Keratinocyte (primary cell): ENCODE results near the gene DLG2. TPM values are rescaled to one million over a fixed set of nuclear protein-coding genes. Genes with fewer than 3 reads are reported as not detected.

ENCODE experiments used
- DNase-seq: peaks from one replicate; pipeline ENCODE4 v3.0.0-alpha.2; 2011; ENCODE audit warnings: low read depth, missing footprints, low spot score
- FAIRE-seq: peaks from 2 replicates; lab custom pipeline; 2011; peaks lifted over from hg19 to GRCh38; lab: Jason Lieb, UNC
- H2AFZ ChIP-seq: 2 replicates; pipeline ENCODE4 v1.6.0; 2012; ENCODE audit warnings: low read length, control low read depth, inconsistent platforms; ENCODE audit not compliant: control insufficient read depth
- H3K27ac ChIP-seq: 2 replicates; pipeline ENCODE4 v1.5.1; 2011; ENCODE audit warnings: low read length; ENCODE audit not compliant: control insufficient read depth, insufficient read depth
- H3K27me3 ChIP-seq: 3 replicates; pipeline ENCODE4 v1.6.0; 2011; ENCODE audit warnings: low read length; ENCODE audit not compliant: control insufficient read depth, insufficient read depth; ENCODE audit errors: extremely low read depth
- H3K36me3 ChIP-seq, 2 experiments: 2 replicates in 1 of 2; 3 replicates in 1 of 2; pipeline ENCODE4 v1.5.1; 2011; ENCODE audit warnings: low read length in 2 of 2, mild to moderate bottlenecking in 1 of 2; ENCODE audit not compliant: control insufficient read depth in 2 of 2, insufficient read depth in 2 of 2; ENCODE audit errors: extremely low read depth in 1 of 2
- H3K4me1 ChIP-seq: 3 replicates; pipeline ENCODE4 v1.5.1; 2011; ENCODE audit warnings: low read length; ENCODE audit not compliant: control insufficient read depth, insufficient read depth; ENCODE audit errors: extremely low read depth
- H3K4me2 ChIP-seq: 3 replicates; pipeline ENCODE4 v1.6.0; 2011; ENCODE audit warnings: low read depth, low read length; ENCODE audit not compliant: control insufficient read depth, insufficient read depth; ENCODE audit errors: extremely low read depth
- H3K4me3 ChIP-seq, 3 experiments: fragments of 200-600 bp in 1 of 3; sonication (generic) in 1 of 3; 2 replicates in 2 of 3; 3 replicates in 1 of 3; pipeline ENCODE4 v1.5.1; 2011 to 2016; ENCODE audit warnings: low read length in 3 of 3, mild to moderate bottlenecking in 3 of 3, control low read depth in 2 of 3, inconsistent platforms in 1 of 3, low read depth in 1 of 3, mixed read lengths in 1 of 3, mixed run types in 1 of 3, moderate library complexity in 1 of 3; ENCODE audit not compliant: control insufficient read depth in 2 of 3, insufficient read depth in 2 of 3; ENCODE audit errors: extremely low read depth in 1 of 3
- H3K79me2 ChIP-seq: 2 replicates; pipeline ENCODE4 v1.6.0; 2012; ENCODE audit warnings: low read length; ENCODE audit not compliant: control insufficient read depth, insufficient read depth
- H3K9ac ChIP-seq: 3 replicates; pipeline ENCODE4 v1.6.0; 2011; ENCODE audit warnings: low read length; ENCODE audit not compliant: control insufficient read depth, insufficient read depth; ENCODE audit errors: extremely low read depth
- H3K9me1 ChIP-seq: 3 replicates; pipeline ENCODE4 v1.6.0; 2011; ENCODE audit warnings: low read length; ENCODE audit not compliant: control insufficient read depth, insufficient read depth; ENCODE audit errors: extremely low read depth
- H3K9me3 ChIP-seq: 2 replicates; pipeline ENCODE4 v1.5.1; 2012; ENCODE audit warnings: low read depth, low read length; ENCODE audit not compliant: control insufficient read depth
- H4K20me1 ChIP-seq: 3 replicates; pipeline ENCODE4 v1.6.0; 2011; ENCODE audit warnings: low read length; ENCODE audit not compliant: control insufficient read depth, insufficient read depth; ENCODE audit errors: extremely low read depth
- CTCF ChIP-seq, 3 experiments: IDR thresholded peaks in 1 of 3; conservative IDR thresholded peaks in 1 of 3; optimal IDR thresholded peaks in 1 of 3; 2 replicates in 2 of 3; 3 replicates in 1 of 3; pipeline versions ENCODE3 to v1.5.1; 2011; ENCODE audit warnings: low read length in 3 of 3, mild to moderate bottlenecking in 3 of 3, moderate library complexity in 2 of 3, control low read depth in 1 of 3, inconsistent platforms in 1 of 3; ENCODE audit not compliant: insufficient read depth in 2 of 3; ENCODE audit errors: extremely low read depth in 1 of 3
- EZH2 ChIP-seq: IDR thresholded peaks from one replicate; pipeline ENCODE4 v1.6.1; 2012; ENCODE audit warnings: inconsistent platforms, mild to moderate bottlenecking, low read length, moderate library complexity
- dilution Hi-C: fragments of 300-500 bp; cut with MboI; formaldehyde crosslinking; loops from one replicate; pipeline ENCODE4 v1.7.0; 2020; ENCODE audit warnings: low sequenced_read_pairs; ENCODE audit not compliant: extremely low pct_ligation_motif_present
- polyA plus RNA-seq, 5 experiments: library from polyadenylated mRNA; depleted of rRNA in 3 of 5; stranded (reverse) in 3 of 5; stranded (forward) in 1 of 5; unstranded in 1 of 5; fragments of >200 nt; gene quantifications; 1 replicate in 1 of 5; 2 replicates in 3 of 5; 3 replicates in 1 of 5; pipeline versions ENCODE4 v1.2.1 to v1.2.3, GENCODE V29; 2011 to 2012; ENCODE audit warnings: missing spikeins in 2 of 5, low read depth in 1 of 5, low replicate concordance in 1 of 5

The DLG2 gene
- polyA plus RNA-seq, 1 donor (not counting 4 experiments of a cell fraction or from before 2014, with no cell fraction given) = 0.55 TPM

- dilution Hi-C loops = no loop called here
Measured at GRCh38 chr11:83538286-83538685, 2088.9 kb downstream of the DLG2 start.

DNA sequence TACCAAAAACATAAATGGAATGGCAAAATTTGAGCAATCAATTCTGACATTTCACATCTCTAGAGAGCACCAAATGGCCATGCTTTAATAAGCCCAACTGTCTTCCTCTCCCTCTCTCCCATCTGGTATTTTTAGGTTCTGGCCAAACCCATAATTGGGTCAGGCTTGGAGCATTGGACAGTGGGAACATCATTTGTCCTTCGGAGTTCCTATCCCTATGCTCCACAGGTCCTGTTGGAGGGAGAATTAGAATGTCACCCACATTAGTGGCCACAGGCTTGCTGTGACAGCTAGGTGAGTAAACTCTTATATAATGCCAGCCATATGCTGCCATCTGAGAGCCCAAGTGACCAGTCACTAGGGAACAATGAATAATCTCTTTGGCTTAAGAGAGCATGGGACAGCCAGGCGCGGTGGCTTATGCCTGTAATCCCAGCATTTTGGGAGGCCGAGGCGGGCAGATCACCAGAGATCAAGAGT, 2090.0 kb downstream of the DLG2 start:
- H2AFZ ChIP-seq = no peak overlapping the region
- H3K79me2 ChIP-seq = no peaks in the 10 kb centered on the region
- H3K27me3 ChIP-seq = no peaks in the 10 kb centered on the region
- TF ChIP-seq CTCF (optimal IDR thresholded peaks at IDR 0.05 in 1 of 3, IDR thresholded peaks at IDR 0.05 in 1 of 3, conservative IDR thresholded peaks at IDR 0.05 in 1 of 3; ENCODE audit: extremely low read depth in 1 of 3, insufficient read depth in 2 of 3, low read length in 3 of 3) (no peak), EZH2 (no peak)
- no peaks in the 10 kb centered on the region for H3K9me1 ChIP-seq
- H3K9me3 ChIP-seq = no peaks in the 10 kb centered on the region
- no peak for DNase-seq
- no peaks in the 10 kb centered on the region for H3K4me1 ChIP-seq
- H3K36me3 ChIP-seq = no peaks in the 10 kb centered on the region
- no peak overlapping the region for H3K4me2 ChIP-seq
- H3K4me3 ChIP-seq = no peak overlapping the region
- FAIRE-seq = no peak
- no peak overlapping the region for H3K9ac ChIP-seq
- dilution Hi-C loops = no loop called here
- no peaks in the 10 kb centered on the region for H4K20me1 ChIP-seq
- H3K27ac ChIP-seq = no peak overlapping the region

More at GRCh38 chr11:83538286-83538685, 2088.9 kb downstream of the DLG2 start:
- no peaks in the 10 kb centered on the region for H4K20me1 ChIP-seq
- no peaks in the 10 kb centered on the region for H3K36me3 ChIP-seq
- H3K4me3 ChIP-seq = no peak overlapping the region
- H3K4me2 ChIP-seq = no peak overlapping the region
- H2AFZ ChIP-seq = no peak overlapping the region
- no peak overlapping the region for H3K27ac ChIP-seq
- H3K9me3 ChIP-seq = no peaks in the 10 kb centered on the region
- H3K9me1 ChIP-seq = no peaks in the 10 kb centered on the region
- no peaks in the 10 kb centered on the region for H3K79me2 ChIP-seq
- H3K9ac ChIP-seq = no peak overlapping the region
- TF ChIP-seq CTCF (optimal IDR thresholded peaks at IDR 0.05 in 1 of 3, IDR thresholded peaks at IDR 0.05 in 1 of 3, conservative IDR thresholded peaks at IDR 0.05 in 1 of 3; ENCODE audit: extremely low read depth in 1 of 3, insufficient read depth in 2 of 3, low read length in 3 of 3) (no peak), EZH2 (no peak)
- H3K27me3 ChIP-seq = no peaks in the 10 kb centered on the region
- no peaks in the 10 kb centered on the region for H3K4me1 ChIP-seq
- FAIRE-seq (no peak), DNase-seq (no peak)
